CD4-positive, alpha-beta T cell treated with Interleukin-17A for 1 hour (primary cell): ENCODE results near the gene CCDC85A.

Experiments used
- DNase-seq: peaks from one replicate; pipeline ENCODE4 v3.0.0-alpha.2; 2020

Gene CCDC85A

DNA sequence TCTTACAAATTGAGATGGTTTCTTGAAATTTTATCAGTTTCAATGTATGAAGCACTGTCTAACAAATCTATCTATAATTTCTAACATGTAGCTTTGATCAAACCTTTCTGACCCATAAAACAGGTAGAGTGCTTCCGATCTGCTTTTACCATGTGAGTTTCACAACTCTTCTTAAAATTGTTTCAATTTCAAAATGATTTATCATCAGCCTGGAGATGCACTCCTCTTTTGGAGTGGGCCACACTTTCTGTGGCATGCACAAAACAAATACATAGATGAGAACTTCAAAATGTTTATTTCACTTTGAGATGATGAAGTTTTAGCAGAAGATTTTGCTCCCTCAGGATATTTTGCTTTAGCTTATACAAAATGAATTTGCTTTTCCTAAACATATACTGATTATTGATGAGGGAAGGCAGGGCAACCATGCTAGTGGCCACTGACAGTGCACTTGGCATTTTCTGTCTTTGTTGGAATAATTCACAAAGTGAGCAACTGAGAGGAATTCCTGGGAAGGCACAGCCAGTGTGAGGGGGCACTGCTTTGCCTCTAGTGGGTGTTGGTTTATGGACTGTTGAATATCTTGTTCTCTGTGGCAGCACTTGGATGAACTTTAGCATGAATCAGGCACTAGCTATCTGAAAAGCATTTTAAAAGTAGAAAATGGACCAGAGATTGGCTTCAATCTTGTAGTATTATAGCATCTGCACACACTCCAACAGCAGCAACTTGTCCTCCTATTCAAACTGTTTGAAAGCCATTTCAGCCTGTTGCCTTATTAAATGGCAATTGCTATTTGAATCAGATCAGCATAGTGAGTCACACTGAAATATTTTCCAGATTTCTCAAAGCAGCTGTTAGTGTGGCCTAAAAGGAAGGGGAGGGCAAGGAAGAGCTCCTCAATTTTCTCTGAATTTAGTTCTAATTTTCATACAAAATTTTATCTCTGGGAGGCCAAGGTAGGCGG lies 193.2 kb downstream of the CCDC85A start:
- DNase-seq = no peak

DNA sequence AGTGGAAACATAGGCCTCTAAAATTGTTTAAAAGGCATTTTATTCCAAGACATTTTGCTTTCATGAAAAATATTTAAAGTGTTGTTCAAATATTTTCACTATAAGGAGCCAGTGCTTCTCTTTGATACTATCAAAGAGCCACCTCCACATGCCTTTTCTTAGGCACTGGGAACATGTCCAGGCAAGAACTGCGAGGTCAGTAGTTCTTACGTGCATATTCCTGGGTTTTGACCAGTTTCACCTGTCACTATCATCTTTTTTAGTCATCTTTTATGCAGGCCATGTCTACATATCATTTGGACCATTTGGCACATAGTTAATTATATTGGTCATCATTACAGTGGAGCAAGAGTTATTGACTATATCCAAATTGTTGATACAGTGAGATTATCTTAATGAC lies 195.3 kb downstream of the CCDC85A start:
- no peak for DNase-seq

GRCh38 chr2:56380861-56381260 lies 197.1 kb downstream of the CCDC85A start:
- no peak for DNase-seq

DNA sequence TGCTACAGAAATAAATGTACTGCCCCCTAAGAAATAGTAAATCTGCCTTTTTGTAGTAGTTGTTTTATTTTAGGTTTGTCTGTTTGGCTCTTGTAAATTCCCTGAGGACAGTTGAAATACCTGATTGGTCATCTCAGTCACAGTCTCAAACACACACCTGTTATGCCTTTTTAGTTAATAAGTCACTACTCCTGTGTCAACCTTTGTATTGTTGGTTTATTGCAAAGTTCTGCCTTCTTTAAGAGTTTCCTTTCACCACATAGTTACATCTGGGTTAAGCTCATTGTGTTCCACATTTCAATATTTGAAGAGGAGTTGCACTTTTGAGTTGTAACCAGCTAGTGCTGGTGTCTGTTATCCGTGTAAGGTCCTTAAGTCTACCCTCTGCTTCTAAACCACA lies 198.7 kb downstream of the CCDC85A start:
- DNase-seq = no peak

DNA sequence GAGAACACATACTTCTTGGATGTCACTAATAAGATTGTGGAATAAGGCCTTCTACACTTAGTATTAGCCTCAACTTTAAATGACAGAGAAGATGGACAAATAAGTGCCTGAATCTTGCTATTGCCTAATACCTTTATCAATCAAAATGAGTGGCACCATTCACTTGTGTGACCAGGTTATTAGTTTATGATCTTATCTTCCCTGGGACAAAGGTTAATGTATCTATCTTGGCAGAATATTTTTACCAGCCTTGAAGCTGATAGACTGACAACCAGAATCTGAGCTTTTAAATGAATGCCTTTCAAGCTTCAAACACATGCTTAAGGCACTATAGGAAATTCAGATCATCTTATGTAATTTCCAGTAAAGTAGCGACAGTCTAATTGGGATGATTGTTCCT lies 202.9 kb downstream of the CCDC85A start:
- no peak for DNase-seq

GRCh38 chr2:56390644-56391043 lies 206.9 kb downstream of the CCDC85A start:
- no peak for DNase-seq

DNA sequence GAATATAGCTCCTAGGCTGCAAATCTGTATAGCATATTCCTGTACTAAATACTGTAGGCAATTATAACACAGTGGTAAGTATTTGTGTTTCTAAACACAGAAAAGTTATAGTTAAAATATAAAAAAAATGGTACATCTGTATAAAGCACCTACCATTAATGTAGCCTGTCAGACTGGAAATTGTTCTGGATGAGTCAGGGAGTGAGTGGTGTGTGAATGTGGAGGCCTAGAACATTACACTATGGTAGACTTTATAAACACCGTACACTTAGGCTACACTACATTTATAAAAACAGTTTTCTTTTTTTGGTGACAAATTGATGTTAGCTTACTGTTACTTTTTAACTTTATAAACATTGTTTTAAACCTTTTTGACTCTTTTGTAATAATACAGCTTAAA lies 226.3 kb downstream of the CCDC85A start:
- no peak for DNase-seq

DNA sequence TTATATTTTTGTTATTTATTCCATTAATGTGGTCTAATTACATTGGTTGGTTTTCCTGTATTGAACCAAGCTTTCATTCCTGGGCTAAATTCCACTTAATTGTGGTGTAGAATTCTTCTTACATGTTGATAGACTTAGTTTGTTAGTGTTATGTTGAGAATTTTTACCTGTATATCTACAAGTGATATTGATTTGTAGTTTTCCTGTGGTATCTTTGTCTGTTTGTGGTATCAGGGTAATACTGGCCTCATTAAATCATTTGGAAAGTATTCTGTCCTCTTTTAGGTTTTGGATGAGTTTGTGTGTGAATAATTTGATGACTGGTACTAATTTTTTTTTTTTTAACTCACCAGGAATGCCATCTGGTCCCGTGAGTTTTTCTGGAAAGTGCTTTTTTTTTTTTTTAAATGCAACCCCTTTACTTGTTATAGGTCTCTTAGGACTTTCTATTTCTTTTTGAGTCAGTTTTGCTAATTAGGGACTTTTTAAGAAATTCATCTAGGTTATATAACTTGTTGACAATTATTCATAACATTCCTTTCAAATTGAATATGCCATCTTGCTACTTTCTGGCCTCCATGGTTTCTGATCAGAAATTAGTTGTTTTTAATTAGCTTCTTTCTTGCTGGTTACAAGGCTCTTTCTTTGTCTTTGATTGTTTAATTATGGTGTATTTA lies 232.8 kb downstream of the CCDC85A start:
- DNase-seq = no peak
